K562 (cell line): ENCODE measurements around the gene SESN2. TPM values are rescaled to one million over a fixed set of nuclear protein-coding genes. Genes with fewer than 3 reads are reported as not detected.

Experiments used
- ATF7 ChIP-seq: fragments of 450-650 bp; IDR thresholded peaks from 2 replicates; pipeline ENCODE4 v1.7.1; 2014; ENCODE audit warnings: mild to moderate bottlenecking, moderate library complexity
- C11orf30 ChIP-seq: fragments of 450-650 bp; IDR thresholded peaks from 2 replicates; pipeline ENCODE4 v1.6.1; 2016; ENCODE audit warnings: low read depth, mild to moderate bottlenecking
- CHD4 ChIP-seq: fragments of 200-600 bp; sonication (generic); IDR thresholded peaks from 3 replicates; pipeline ENCODE4 v1.6.1; 2012; ENCODE audit warnings: low read depth, mild to moderate bottlenecking, mixed read lengths, low read length, inconsistent platforms; ENCODE audit not compliant: insufficient read depth, insufficient replicate concordance, poor library complexity, severe bottlenecking
- CTBP1 ChIP-seq: fragments of 450-650 bp; IDR thresholded peaks from 2 replicates; pipeline ENCODE4 v1.6.1; 2016; ENCODE audit warnings: borderline replicate concordance
- EP400 ChIP-seq: fragments of 450-650 bp; IDR thresholded peaks from 2 replicates; pipeline ENCODE4 v1.6.1; 2017; ENCODE audit warnings: antibody characterized with exemption, mild to moderate bottlenecking, moderate library complexity
- KDM4B ChIP-seq, 2 experiments: fragments of 450-650 bp in 1 of 2; sonication (generic) in 1 of 2; IDR thresholded peaks; 2 replicates each; pipeline ENCODE4 v1.6.1; 2016 to 2017; ENCODE audit warnings: borderline replicate concordance in 2 of 2, antibody characterized with exemption in 1 of 2, low read depth in 1 of 2, mild to moderate bottlenecking in 1 of 2
- MCM7 ChIP-seq, 2 experiments: fragments of 450-650 bp; IDR thresholded peaks; 2 replicates each; pipeline ENCODE4 v1.6.1; 2016 to 2018
- NCOA2 ChIP-seq, 2 experiments: fragments of 450-650 bp; IDR thresholded peaks; 2 replicates each; pipeline ENCODE4 v1.6.1; 2018; ENCODE audit warnings: mild to moderate bottlenecking in 2 of 2, moderate library complexity in 1 of 2; ENCODE audit not compliant: partially characterized antibody in 2 of 2
- POLR2H ChIP-seq: IDR thresholded peaks from 2 replicates; pipeline ENCODE4 v1.6.1; 2016; ENCODE audit warnings: missing genetic modification characterization, low read depth, mild to moderate bottlenecking, control low read depth, missing compliant biosample characterization, moderate library complexity
- ZFP36 ChIP-seq: fragments of 150-350 bp; IDR thresholded peaks from 2 replicates; pipeline ENCODE4 v1.6.1; 2018; ENCODE audit warnings: low read length, low read depth; ENCODE audit not compliant: partially characterized antibody
- ZKSCAN3 ChIP-seq: fragments of 250-450 bp; sonication (Bioruptor Pico); IDR thresholded peaks from 2 replicates; pipeline ENCODE4 v1.4.0; 2020
- ZNF316 ChIP-seq: fragments of 450-650 bp; IDR thresholded peaks from 2 replicates; pipeline ENCODE4 v1.6.1; 2016
- polyA plus RNA-seq, 8 experiments: library from polyadenylated mRNA; depleted of rRNA in 4 of 8; stranded (reverse) in 5 of 8; unstranded in 3 of 8; fragments of >200 nt; fragmentation: Nextera tagmentation in 2 of 8; fragmentation: Illumina TruSeq in 1 of 8; extraction: Ambion mirVana in 2 of 8; extraction: Trizol in 1 of 8; gene quantifications; 2 replicates each; pipeline versions ENCODE4 v1.2.1 to v1.2.3, GENCODE V29; 2011 to 2014; ENCODE audit warnings: inconsistent platforms in 1 of 8, missing spikeins in 1 of 8
- total RNA-seq, 7 experiments: library from RNA; depleted of rRNA in 6 of 7; stranded (reverse); fragments of >200 nt in 6 of 7; fragmentation: Illumina TruSeq in 2 of 7; extraction: Trizol in 2 of 7; gene quantifications; 2 replicates each; pipeline versions ENCODE4 v1.2.1 to v1.2.3, GENCODE V29; 2011 to 2021; ENCODE audit warnings: low replicate concordance in 1 of 7
- TF ChIP-seq, protein P1 (sequence below), 2 experiments: fragments of 450-650 bp; formaldehyde crosslinking in 1 of 2; IDR thresholded peaks; 2 replicates each; pipeline versions ENCODE4 v1.4.0 to v1.6.1; 2014 to 2020; ENCODE audit warnings: mild to moderate bottlenecking in 2 of 2, borderline replicate concordance in 1 of 2, low read depth in 1 of 2
- TF ChIP-seq, protein P2 (sequence below): sonication (generic); IDR thresholded peaks from 2 replicates; pipeline ENCODE4 v1.6.1; 2016
- TF ChIP-seq, protein P3 (sequence below), 2 experiments: fragments of 450-650 bp; conservative IDR thresholded peaks; 2 replicates each; pipeline ENCODE4 v1.6.1; 2017; ENCODE audit warnings: mild to moderate bottlenecking in 2 of 2, moderate library complexity in 2 of 2

The SESN2 gene
- total and polyA plus RNA-seq, 9 of the 15 experiments (the other 6 are each of a cell fraction or from before 2014, with no cell fraction given), result 3.7 to 71.3 (median 16.8) TPM

DNA sequence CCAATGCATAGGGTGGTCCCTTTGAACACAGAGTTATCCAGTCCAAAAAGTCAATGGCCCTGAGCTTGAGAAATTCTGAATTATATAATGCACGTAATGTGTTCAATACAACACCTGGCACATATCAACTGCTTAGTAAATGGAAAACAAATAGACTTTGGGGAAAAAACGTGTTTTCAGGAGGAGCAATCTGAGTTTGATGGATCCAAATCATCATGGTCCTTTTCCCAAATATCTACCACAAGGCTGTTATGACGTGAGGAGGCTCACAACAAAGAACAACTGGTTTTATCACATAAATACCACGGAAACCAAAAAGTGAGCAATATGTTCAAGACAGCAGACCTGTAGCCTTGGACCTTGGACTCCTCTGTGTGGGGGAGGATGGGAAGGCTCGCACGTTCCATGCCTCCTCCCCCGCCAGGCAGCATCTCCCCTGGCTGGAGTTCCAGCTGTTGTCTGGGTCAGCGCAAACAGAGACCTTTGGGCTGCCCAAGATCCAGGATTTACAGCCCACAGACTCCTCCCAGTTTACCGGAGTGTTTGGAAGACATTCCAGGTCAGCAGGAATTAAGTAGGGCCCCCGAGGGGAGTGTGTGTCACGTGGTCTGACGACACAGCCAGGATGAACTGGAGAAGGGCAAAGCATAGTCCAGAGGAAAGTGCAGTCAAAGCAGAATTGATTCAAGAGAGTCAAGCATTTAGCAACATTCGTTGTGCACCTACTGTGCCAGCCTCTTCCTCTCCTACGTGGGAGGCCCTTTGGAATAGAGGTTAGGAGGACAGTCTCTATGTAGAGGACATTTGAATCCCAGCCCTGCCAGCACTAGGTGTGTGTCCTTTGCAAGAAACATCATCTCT, 37.3 kb downstream of the SESN2 start (continued):
- TF ChIP-seq, protein P1, sequence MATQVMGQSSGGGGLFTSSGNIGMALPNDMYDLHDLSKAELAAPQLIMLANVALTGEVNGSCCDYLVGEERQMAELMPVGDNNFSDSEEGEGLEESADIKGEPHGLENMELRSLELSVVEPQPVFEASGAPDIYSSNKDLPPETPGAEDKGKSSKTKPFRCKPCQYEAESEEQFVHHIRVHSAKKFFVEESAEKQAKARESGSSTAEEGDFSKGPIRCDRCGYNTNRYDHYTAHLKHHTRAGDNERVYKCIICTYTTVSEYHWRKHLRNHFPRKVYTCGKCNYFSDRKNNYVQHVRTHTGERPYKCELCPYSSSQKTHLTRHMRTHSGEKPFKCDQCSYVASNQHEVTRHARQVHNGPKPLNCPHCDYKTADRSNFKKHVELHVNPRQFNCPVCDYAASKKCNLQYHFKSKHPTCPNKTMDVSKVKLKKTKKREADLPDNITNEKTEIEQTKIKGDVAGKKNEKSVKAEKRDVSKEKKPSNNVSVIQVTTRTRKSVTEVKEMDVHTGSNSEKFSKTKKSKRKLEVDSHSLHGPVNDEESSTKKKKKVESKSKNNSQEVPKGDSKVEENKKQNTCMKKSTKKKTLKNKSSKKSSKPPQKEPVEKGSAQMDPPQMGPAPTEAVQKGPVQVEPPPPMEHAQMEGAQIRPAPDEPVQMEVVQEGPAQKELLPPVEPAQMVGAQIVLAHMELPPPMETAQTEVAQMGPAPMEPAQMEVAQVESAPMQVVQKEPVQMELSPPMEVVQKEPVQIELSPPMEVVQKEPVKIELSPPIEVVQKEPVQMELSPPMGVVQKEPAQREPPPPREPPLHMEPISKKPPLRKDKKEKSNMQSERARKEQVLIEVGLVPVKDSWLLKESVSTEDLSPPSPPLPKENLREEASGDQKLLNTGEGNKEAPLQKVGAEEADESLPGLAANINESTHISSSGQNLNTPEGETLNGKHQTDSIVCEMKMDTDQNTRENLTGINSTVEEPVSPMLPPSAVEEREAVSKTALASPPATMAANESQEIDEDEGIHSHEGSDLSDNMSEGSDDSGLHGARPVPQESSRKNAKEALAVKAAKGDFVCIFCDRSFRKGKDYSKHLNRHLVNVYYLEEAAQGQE (IDR thresholded peaks at IDR 0.05; ENCODE audit: borderline replicate concordance), result 0 out of 2 replicates have a peak, but pooled peaks have one; percentile 9
- TF ChIP-seq, protein P1 (CRISPR knock-in tag; IDR thresholded peaks at IDR 0.05; ENCODE audit: low read depth), result no peak
- no peak for TF ChIP-seq MCM7 (IDR thresholded peaks at IDR 0.05)
- no peak for TF ChIP-seq NCOA2 (IDR thresholded peaks at IDR 0.05; ENCODE audit: partially characterized antibody in 2 of 2)
- no peak for TF ChIP-seq POLR2H
- peak; percentile 36; the same call in 1 of the 2 replicates for TF ChIP-seq ZKSCAN3 (CRISPR knock-in tag)
- TF ChIP-seq ATF7, result 0 out of 2 replicates have a peak, but pooled peaks have one; percentile 17
- peak; percentile 20; the same call in 1 of the 2 replicates for TF ChIP-seq ZNF316
- no peak for TF ChIP-seq KDM4B (IDR thresholded peaks at IDR 0.05; ENCODE audit: borderline replicate concordance in 2 of 2, low read depth in 1 of 2)
- peak; percentile 43; the same call in 1 of the 2 replicates for TF ChIP-seq C11orf30
- peak; percentile 9 for TF ChIP-seq ZFP36
- no peak for TF ChIP-seq CHD4
- peak; percentile 71; the same call in 1 of the 2 replicates for TF ChIP-seq CTBP1
- peak; percentile 46; the same call in 1 of the 2 replicates for TF ChIP-seq EP400
- TF ChIP-seq, protein P2, sequence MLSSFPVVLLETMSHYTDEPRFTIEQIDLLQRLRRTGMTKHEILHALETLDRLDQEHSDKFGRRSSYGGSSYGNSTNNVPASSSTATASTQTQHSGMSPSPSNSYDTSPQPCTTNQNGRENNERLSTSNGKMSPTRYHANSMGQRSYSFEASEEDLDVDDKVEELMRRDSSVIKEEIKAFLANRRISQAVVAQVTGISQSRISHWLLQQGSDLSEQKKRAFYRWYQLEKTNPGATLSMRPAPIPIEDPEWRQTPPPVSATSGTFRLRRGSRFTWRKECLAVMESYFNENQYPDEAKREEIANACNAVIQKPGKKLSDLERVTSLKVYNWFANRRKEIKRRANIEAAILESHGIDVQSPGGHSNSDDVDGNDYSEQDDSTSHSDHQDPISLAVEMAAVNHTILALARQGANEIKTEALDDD, result no peak
- TF ChIP-seq, protein P3, sequence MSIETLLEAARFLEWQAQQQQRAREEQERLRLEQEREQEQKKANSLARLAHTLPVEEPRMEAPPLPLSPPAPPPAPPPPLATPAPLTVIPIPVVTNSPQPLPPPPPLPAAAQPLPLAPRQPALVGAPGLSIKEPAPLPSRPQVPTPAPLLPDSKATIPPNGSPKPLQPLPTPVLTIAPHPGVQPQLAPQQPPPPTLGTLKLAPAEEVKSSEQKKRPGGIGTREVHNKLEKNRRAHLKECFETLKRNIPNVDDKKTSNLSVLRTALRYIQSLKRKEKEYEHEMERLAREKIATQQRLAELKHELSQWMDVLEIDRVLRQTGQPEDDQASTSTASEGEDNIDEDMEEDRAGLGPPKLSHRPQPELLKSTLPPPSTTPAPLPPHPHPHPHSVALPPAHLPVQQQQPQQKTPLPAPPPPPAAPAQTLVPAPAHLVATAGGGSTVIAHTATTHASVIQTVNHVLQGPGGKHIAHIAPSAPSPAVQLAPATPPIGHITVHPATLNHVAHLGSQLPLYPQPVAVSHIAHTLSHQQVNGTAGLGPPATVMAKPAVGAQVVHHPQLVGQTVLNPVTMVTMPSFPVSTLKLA (conservative IDR thresholded peaks at IDR 0.05), result peak; percentile 38 to 58; a peak in 2 of 4 replicates
